IPS DF 6.9 (cell line): ENCODE results near the gene NBPF6.
"Not testable (repeated sequence)": the region's sequence is repeated elsewhere in the genome, so short reads cannot be mapped to it uniquely, and the experiment has no call there.

Experiments
- DNase-seq: peaks from one replicate; pipeline ENCODE4 v3.0.0-alpha.2; 2013; ENCODE audit warnings: low read depth, low spot score
- H3K27ac ChIP-seq: one replicate; pipeline ENCODE4 v1.5.1; 2013; ENCODE audit warnings: low read length, control low read depth
- H3K27me3 ChIP-seq: 2 replicates; pipeline ENCODE4 v1.6.1; 2013; ENCODE audit warnings: mild to moderate bottlenecking, low read length; ENCODE audit not compliant: control insufficient read depth, insufficient read depth
- H3K36me3 ChIP-seq: 2 replicates; pipeline ENCODE4 v1.6.1; 2013; ENCODE audit warnings: low read length; ENCODE audit not compliant: control insufficient read depth, insufficient read depth
- H3K4me1 ChIP-seq: 2 replicates; pipeline ENCODE4 v1.6.1; 2013; ENCODE audit warnings: low read length; ENCODE audit not compliant: control insufficient read depth, insufficient read depth
- H3K4me3 ChIP-seq: 2 replicates; pipeline ENCODE4 v1.5.1; 2013; ENCODE audit warnings: mild to moderate bottlenecking, low read length
- H3K9me3 ChIP-seq: 2 replicates; pipeline ENCODE4 v1.6.1; 2013; ENCODE audit warnings: low read length, inconsistent platforms; ENCODE audit not compliant: control insufficient read depth, insufficient read depth
- WGBS: extraction: QIAGEN DNeasy Blood & Tissue Kit; methylation state at CpG from one replicate; pipeline ENCODE4 v1.1.7; 2013; ENCODE audit warnings: mixed read lengths, missing lambda C conversion rate; ENCODE audit not compliant: insufficient read length, insufficient coverage; 5-methylcytosine and 5-hydroxymethylcytosine counted together

The NBPF6 gene

DNA sequence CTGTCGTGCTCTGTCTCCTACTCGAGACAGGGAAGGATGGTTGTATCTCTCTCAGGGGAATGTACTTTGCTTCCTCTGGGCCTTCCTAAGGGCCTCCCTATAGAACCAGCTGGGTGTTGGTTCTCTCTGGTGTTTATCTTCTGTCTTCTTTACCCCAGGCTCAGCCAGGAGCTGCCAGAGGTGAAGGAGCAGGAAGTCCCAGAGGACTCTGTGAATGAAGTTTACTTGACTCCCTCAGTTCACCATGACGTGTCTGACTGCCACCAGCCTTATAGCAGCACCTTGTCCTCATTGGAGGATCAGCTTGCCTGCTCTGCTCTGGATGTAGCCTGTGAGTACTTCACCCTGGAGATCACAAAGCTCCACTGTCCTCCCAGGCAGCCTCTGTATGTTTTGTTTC is 11.6 kb downstream of the NBPF6 start:
- DNase-seq, H3K4me3 ChIP-seq, H3K4me1 ChIP-seq, H3K27ac ChIP-seq, H3K9me3 ChIP-seq, H3K36me3 ChIP-seq, H3K27me3 ChIP-seq: not testable (repeated sequence)
- WGBS: no CpG with 5 or more reads among the region's 3 CpGs

DNA sequence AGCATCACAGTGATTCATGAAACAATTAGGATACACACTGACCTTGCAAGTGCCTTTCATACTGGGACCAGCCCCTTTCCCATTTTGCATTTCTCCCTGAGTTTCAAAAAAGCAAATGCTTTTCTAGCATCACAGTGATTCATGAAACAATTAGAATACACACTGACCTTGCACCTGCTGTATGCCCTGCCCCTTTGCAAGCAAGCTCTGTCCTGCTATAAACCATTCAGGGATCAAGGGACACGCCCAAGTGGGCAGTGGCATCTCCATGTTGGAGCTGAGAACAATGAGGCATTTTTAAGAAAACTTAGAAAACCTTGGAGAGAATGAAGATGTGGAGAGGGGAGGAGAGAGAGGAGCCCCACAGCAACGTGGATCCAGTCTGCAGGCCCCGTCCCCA is 13.8 kb downstream of the NBPF6 start:
- H3K27me3 ChIP-seq, DNase-seq, H3K4me3 ChIP-seq, H3K4me1 ChIP-seq, H3K9me3 ChIP-seq, H3K36me3 ChIP-seq, H3K27ac ChIP-seq: not testable (repeated sequence)
- WGBS: no CpG with 5 or more reads among the region's 3 CpGs

DNA sequence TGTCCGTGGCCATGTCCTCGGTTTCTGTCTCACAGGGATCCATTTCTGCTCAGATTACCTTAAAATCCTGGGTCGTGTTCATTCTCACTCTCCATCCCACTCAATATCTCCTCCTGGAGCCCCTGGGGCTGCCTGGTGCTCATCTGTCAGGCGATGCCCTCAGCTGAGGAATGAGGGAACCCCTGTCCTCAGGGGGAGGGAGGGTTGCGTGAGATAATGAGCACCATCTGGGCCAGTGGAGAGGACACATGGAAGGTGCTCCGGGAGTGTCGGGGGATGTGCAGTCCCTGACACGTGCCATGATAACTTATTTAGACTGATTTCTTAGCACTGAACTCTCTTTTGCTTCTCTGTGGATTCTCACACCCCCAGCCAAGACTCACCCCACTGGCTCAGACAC is 16.0 kb downstream of the NBPF6 start:
- H3K9me3 ChIP-seq, H3K4me1 ChIP-seq, H3K27ac ChIP-seq, H3K4me3 ChIP-seq, DNase-seq, H3K36me3 ChIP-seq, H3K27me3 ChIP-seq: not testable (repeated sequence)
- no CpG with 5 or more reads among the region's 8 CpGs for WGBS

DNA sequence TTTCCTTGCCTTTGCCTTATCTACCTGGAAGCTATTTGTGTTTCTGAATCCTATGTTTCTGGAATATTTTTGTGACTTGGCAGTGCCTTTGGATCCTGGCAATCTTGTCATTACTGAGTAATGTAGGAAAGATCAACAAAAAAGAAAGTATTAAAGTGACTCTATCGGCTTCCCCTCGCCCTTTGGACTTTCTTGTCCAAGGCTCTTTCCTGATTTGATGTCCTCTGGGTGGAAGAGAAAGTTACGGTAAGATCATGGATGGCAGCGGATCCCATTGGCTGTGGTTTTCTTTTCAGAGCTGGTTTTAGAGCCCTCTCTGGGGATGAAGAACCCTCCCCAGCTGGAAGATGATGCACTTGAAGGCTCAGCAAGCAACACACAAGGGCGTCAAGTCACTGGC is 17.0 kb downstream of the NBPF6 start:
- not testable (repeated sequence) for H3K36me3 ChIP-seq, H3K4me1 ChIP-seq
- no CpG with 5 or more reads among the region's 5 CpGs for WGBS

DNA sequence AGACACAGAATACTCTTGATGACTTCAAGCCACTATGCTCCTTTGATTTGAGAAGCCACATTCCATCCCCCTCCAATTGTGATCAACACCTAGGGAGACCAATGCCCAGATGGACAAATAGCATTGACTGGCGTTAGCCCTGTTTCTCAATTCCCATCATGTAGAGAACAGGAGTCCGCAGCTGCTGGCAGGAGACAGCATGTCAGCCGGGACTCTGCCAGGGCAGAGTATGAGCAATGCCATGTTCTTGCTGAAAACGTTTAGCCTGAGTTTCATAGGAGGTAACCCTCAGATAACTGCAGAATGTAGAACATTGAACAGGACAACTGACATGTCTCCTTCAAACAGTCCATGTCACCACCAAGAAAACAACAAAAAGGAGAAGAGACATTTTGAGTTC is 20.6 kb downstream of the NBPF6 start:
- H3K4me1 ChIP-seq, H3K4me3 ChIP-seq, H3K27ac ChIP-seq, H3K9me3 ChIP-seq, DNase-seq, H3K27me3 ChIP-seq, H3K36me3 ChIP-seq: not testable (repeated sequence)
- no CpG with 5 or more reads among the region's 4 CpGs for WGBS

More for the DNA sequence above, 17.0 kb downstream of the NBPF6 start:
- not testable (repeated sequence) for H3K27ac ChIP-seq, H3K4me3 ChIP-seq, H3K27me3 ChIP-seq, H3K9me3 ChIP-seq, DNase-seq

DNA sequence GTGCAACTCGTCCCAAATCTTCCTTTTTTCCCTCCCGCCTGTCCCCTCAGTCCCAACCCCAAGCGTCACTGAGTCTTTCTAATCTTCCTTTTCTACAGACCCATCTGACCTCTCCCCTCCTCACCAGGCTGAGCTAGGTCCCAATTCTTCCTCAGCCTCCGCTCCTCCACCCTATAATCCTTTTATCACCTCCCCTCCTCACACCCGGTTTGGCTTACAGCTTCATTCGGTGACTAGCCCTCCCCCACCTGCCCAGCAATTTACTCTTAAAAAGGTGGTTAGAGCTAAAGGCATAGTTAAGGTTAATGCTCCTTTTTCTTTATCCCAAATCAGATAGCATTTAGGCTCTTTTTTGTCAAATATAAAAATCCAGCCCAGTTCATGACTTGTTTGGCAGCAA is 24.4 kb downstream of the NBPF6 start:
- WGBS: no CpG with 5 or more reads among the region's 6 CpGs

DNA sequence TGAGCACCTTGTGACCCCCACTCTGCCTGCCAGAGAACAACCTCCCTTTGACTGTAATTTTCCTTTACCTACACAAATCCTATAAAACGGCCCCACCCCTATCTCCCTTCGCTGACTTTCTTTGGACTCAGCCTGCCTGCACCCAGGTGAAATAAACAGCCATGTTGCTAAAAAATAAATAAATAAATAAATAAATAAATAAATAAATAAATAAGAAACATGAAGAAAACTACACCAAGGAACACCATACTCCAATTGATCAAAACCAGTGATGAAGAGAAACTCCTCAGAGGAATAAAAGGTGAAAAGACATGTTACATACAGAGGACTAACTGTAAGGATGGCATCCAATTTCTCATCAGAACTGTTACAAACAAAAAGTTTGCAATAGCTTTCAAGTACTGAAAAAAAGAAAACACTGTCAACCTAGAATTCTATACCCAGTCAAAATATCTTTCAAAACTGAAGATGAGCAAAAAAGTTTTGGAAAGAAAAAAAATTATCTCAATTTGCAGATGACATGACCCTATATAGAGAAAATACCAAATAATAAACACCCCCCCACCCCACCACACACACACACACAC is 28.4 kb downstream of the NBPF6 start:
- WGBS: no CpG with 5 or more reads among the region's 2 CpGs
- DNase-seq: no peak

More for the DNA sequence above, 24.4 kb downstream of the NBPF6 start:
- not testable (repeated sequence) for DNase-seq, H3K27me3 ChIP-seq, H3K4me3 ChIP-seq, H3K9me3 ChIP-seq, H3K36me3 ChIP-seq, H3K4me1 ChIP-seq, H3K27ac ChIP-seq

DNA sequence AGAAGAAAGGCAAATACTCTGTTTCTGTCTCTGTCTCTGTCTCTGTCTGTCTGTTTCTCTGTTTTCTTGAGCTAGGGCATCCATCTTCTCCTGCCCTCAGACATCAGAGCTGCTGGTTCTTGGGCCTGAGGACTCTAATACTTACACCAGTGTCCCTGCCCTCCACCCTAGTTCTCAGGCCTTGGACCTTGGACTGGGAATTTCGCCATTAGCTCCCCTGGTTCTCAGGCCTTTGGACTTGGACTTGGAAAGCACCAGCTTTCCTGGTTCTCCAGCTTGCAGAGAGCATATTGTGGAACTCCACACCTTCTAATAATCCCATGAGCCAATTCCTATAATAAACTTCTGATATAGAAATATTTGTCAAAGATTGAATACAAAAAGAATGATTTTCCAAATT is 32.6 kb downstream of the NBPF6 start:
- no peak overlapping the region for H3K27ac ChIP-seq
- H3K4me3 ChIP-seq: no peak overlapping the region
- H3K4me1 ChIP-seq: no peaks in the 10 kb centered on the region
- H3K9me3 ChIP-seq: no peaks in the 10 kb centered on the region
- H3K27me3 ChIP-seq: no peaks in the 10 kb centered on the region
- no CpG with 5 or more reads among the region's 1 CpG for WGBS
- no peaks in the 10 kb centered on the region for H3K36me3 ChIP-seq
- no peak for DNase-seq

More for the DNA sequence above, 28.4 kb downstream of the NBPF6 start:
- no peaks in the 10 kb centered on the region for H3K9me3 ChIP-seq
- H3K36me3 ChIP-seq: no peaks in the 10 kb centered on the region
- no peak overlapping the region for H3K4me3 ChIP-seq
- no peaks in the 10 kb centered on the region for H3K4me1 ChIP-seq
- H3K27ac ChIP-seq: no peak overlapping the region
- H3K27me3 ChIP-seq: no peaks in the 10 kb centered on the region

DNA sequence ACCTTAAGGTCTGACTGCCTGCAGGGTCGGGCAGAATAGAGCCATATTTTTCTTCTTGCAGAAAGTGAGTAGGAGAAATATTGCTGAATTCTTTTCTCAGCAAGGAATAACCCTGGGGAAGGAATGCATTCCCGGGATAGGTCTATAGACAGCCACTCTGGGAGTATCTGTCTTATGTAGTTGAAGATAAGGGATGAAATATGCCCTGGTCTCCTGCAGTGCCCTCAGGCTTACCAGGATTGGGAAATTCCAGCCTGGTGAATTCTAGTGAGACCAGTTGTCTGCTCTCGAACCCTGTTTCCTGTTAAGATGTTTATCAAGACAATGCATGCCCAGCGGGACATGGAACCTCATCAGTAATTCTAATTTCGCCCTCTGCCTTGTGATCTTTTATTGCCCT is 35.8 kb downstream of the NBPF6 start:
- WGBS: no CpG with 5 or more reads among the region's 5 CpGs

DNA sequence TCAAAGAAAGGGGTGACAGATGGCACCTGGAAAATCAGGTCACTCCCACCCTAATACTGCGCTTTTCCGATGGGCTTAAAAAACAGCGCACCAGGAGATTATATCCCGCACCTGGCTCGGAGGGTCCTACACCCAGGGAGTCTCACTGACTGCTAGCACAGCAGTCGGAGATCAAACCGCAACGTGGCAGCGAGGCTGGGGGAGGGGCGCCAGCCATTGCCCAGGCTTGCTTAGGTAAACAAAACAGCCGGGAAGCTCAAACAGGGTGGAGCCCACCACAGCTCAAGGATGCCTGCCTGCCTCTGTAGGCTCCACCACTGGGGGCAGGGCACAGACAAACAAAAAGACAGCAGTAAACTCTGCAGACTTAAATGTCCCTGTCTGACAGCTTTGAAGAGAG is 36.6 kb downstream of the NBPF6 start:
- H3K9me3 ChIP-seq, H3K4me1 ChIP-seq, H3K27ac ChIP-seq, H3K36me3 ChIP-seq, H3K4me3 ChIP-seq, DNase-seq, H3K27me3 ChIP-seq: not testable (repeated sequence)
- WGBS: no CpG with 5 or more reads among the region's 11 CpGs

More for the DNA sequence above, 35.8 kb downstream of the NBPF6 start:
- not testable (repeated sequence) for H3K4me1 ChIP-seq, H3K9me3 ChIP-seq, H3K27me3 ChIP-seq, H3K36me3 ChIP-seq, H3K27ac ChIP-seq, DNase-seq, H3K4me3 ChIP-seq

DNA sequence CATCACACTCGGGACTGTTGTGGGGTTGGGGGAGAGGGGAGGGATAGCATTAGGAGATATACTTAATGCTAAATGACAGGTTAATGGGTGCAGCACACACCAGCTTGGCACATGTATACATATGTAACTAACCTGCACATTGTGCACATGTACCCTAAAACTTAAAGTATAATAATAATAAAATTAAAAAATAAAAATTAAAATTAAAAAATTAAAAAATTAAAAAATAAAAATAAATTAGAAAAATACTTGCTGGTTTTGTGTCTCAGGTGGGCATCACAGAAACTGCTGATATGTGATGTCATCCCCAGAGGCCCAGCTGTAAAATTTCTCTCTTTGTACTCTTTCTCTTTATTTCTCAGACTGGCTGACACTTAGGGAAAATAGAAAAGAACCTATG is 44.9 kb downstream of the NBPF6 start:
- no CpG with 5 or more reads among the region's 1 CpG for WGBS
- not testable (repeated sequence) for H3K36me3 ChIP-seq, H3K27ac ChIP-seq, H3K9me3 ChIP-seq, H3K27me3 ChIP-seq, H3K4me3 ChIP-seq, DNase-seq, H3K4me1 ChIP-seq
